Transverse colon (tissue), 4 donors: ENCODE data around the gene MICAL2. TPM values are rescaled to one million over a fixed set of nuclear protein-coding genes. Genes with fewer than 3 reads are reported as not detected.

ENCODE experiments used
- DNase-seq: peaks from one replicate; pipeline ENCODE4 v3.0.0-alpha.2; 2019
- H3K27ac ChIP-seq, 4 donors: fragments of 200-600 bp; sonication (generic); 2 replicates each; pipeline ENCODE4 v1.5.1; 2016 to 2018; ENCODE audit warnings: inconsistent platforms in 4 of 4
- H3K27me3 ChIP-seq: fragments of 200-600 bp; sonication (generic); 2 replicates; pipeline ENCODE4 v1.5.1; 2017; ENCODE audit warnings: inconsistent platforms
- H3K36me3 ChIP-seq, 4 donors: fragments of 200-600 bp; sonication (generic); 2 replicates each; pipeline ENCODE4 v1.5.1; 2017 to 2019; ENCODE audit warnings: inconsistent platforms in 4 of 4
- H3K4me1 ChIP-seq, 4 donors: fragments of 200-600 bp; sonication (generic); 2 replicates each; pipeline ENCODE4 v1.5.1; 2017 to 2020; ENCODE audit warnings: inconsistent platforms in 4 of 4
- H3K4me3 ChIP-seq, 4 donors: fragments of 200-600 bp; sonication (generic); 1 replicate in 1 of 4; 2 replicates in 3 of 4; pipeline versions ENCODE4 v1.5.1 to v1.6.1; 2017 to 2019; ENCODE audit warnings: inconsistent platforms in 4 of 4
- H3K9me3 ChIP-seq, 2 donors: fragments of 200-600 bp; sonication (generic); 2 replicates each; pipeline ENCODE4 v1.5.1; 2017 to 2019; ENCODE audit warnings: inconsistent platforms in 2 of 2
- CTCF ChIP-seq, 5 experiments: fragments of 200-600 bp in 3 of 5; fragments of 450-650 bp in 2 of 5; sonication (generic) in 3 of 5; IDR thresholded peaks; 1 replicate in 2 of 5; 2 replicates in 3 of 5; pipeline ENCODE4 v1.5.1; 2016 to 2017; ENCODE audit warnings: antibody characterized with exemption in 5 of 5, inconsistent platforms in 3 of 5, mild to moderate bottlenecking in 2 of 5, moderate library complexity in 1 of 5
- EP300 ChIP-seq: sonication (generic); formaldehyde crosslinking; IDR thresholded peaks from one replicate; pipeline ENCODE4 v1.6.1; 2017; ENCODE audit warnings: antibody characterized with exemption, low read depth
- POLR2A ChIP-seq: fragments of 450-650 bp; IDR thresholded peaks from one replicate; pipeline ENCODE4 v1.6.1; 2016; ENCODE audit warnings: antibody characterized with exemption, mild to moderate bottlenecking, moderate library complexity
- POLR2AphosphoS5 ChIP-seq, 3 donors: sonication (generic); formaldehyde crosslinking; IDR thresholded peaks; one replicate each; pipeline ENCODE4 v1.6.1; 2016; ENCODE audit warnings: antibody characterized with exemption in 3 of 3
- WGBS, 2 donors: methylation state at CpG; one replicate each; pipeline ENCODE4 v1.1.5; 2018; ENCODE audit warnings: low coverage in 1 of 2; 5-methylcytosine and 5-hydroxymethylcytosine counted together
- in situ Hi-C, 4 donors: fragments of 200-750 bp; cut with MboI; loops; one replicate each; pipeline versions ENCODE4 v1.15.0 to v1.15.1; 2017; ENCODE audit warnings: low sequenced_read_pairs in 3 of 4, low pct_ligation_motif_present in 1 of 4, low pct_unique_long_range_greater_than_20kb in 1 of 4
- intact Hi-C: fragments of 100-400 bp; cut with DNase I; formaldehyde crosslinking; loops from one replicate; pipeline ENCODE4 v1.15.1; 2023; ENCODE audit warnings: low total_unique reads
- total RNA-seq, 4 donors: library from RNA; depleted of rRNA; stranded (reverse); fragments of >200 nt; gene quantifications; one replicate each; pipeline ENCODE4 v1.1.0, GENCODE V29; 2016

Gene MICAL2
- total RNA-seq, 4 donors from 2014 or later: 309 to 483 (median 316) TPM

GRCh38 chr11:12237381-12237784, 127.0 kb downstream of the MICAL2 start:
- 72 to 100% methylated on average over 2 to 3 of the region's 3 CpGs for WGBS, 2 donors
- DNase-seq: no peak
- H3K27me3 ChIP-seq: no peaks in the 10 kb centered on the region
- in situ Hi-C loops: loop anchor here (5.0 to 25.0 kb wide), 3 partner anchors 175 to 425 kb away; no protein-coding TSS in a partner anchor
- peaks cover 10 to 42% (median 20%) of the 10 kb centered on the region in 4 donors for H3K4me1 ChIP-seq
- no peaks in the 10 kb centered on the region for H3K9me3 ChIP-seq
- no peak for TF ChIP-seq POLR2A
- no peak for TF ChIP-seq CTCF (IDR thresholded peaks at IDR 0.05)
- TF ChIP-seq POLR2AphosphoS5 (IDR thresholded peaks at IDR 0.05): peak; percentile 48 to 90 (median 48)
- peak; percentile 84 for TF ChIP-seq EP300
- intact Hi-C loops: loop anchor here (10.0 kb wide), 1 partner anchor 123 kb away; the partner anchor contains the start of gene MICAL2
- H3K4me3 ChIP-seq: no peak overlapping the region
- peaks cover 0 to 12% (median 0%) of the 10 kb centered on the region in 4 donors for H3K36me3 ChIP-seq
- peak overlapping the region; percentile 26 to 80 (median 73) for H3K27ac ChIP-seq

- peak overlapping the region; percentile 26 to 80 (median 73) for H3K27ac ChIP-seq
- no peak for DNase-seq
- H3K4me3 ChIP-seq: no peak overlapping the region
- TF ChIP-seq POLR2A (no peak), CTCF (IDR thresholded peaks at IDR 0.05) (no peak), POLR2AphosphoS5 (IDR thresholded peaks at IDR 0.05) (no peak), EP300 (no peak)
- no peaks in the 10 kb centered on the region for H3K27me3 ChIP-seq
- H3K9me3 ChIP-seq: no peaks in the 10 kb centered on the region
- peaks cover 0 to 12% (median 4%) of the 10 kb centered on the region in 4 donors for H3K36me3 ChIP-seq
- in situ Hi-C loops (loop anchor here (5.0 to 25.0 kb wide), 3 partner anchors 176 to 426 kb away; no protein-coding TSS in a partner anchor), intact Hi-C loops (loop anchor here (10.0 kb wide), 1 partner anchor 124 kb away; the partner anchor contains the start of gene MICAL2)
- WGBS, 2 donors: 90% methylated on average over 1 to 4 of the region's 4 CpGs
- peaks cover 10 to 49% (median 20%) of the 10 kb centered on the region in 4 donors for H3K4me1 ChIP-seq
These were observed 128.0 kb downstream of the MICAL2 start for GRCh38 chr11:12238420-12238819.

GRCh38 chr11:12239396-12239795, 129.0 kb downstream of the MICAL2 start:
- in situ Hi-C loops (loop anchor here (5.0 to 25.0 kb wide), 3 partner anchors 177 to 427 kb away; no protein-coding TSS in a partner anchor), intact Hi-C loops (loop anchor here (10.0 kb wide), 1 partner anchor 125 kb away; the partner anchor contains the start of gene MICAL2)
- TF ChIP-seq CTCF (IDR thresholded peaks at IDR 0.05): no peak
- TF ChIP-seq EP300: no peak
- TF ChIP-seq POLR2AphosphoS5 (IDR thresholded peaks at IDR 0.05): no peak
- TF ChIP-seq POLR2A: no peak
- DNase-seq: no peak
- peak overlapping the region; percentile 26 to 80 (median 73) for H3K27ac ChIP-seq
- H3K4me3 ChIP-seq: no peak overlapping the region
- H3K9me3 ChIP-seq: no peaks in the 10 kb centered on the region
- peaks cover 0 to 10% (median 4%) of the 10 kb centered on the region in 4 donors for H3K36me3 ChIP-seq
- H3K27me3 ChIP-seq: no peaks in the 10 kb centered on the region
- peaks cover 10 to 53% (median 20%) of the 10 kb centered on the region in 4 donors for H3K4me1 ChIP-seq
- 91% methylated on average over 4 of the region's 4 CpGs; no CpG with 5 or more reads in 1 of the 2 donors for WGBS, 2 donors

- H3K27ac ChIP-seq: peak overlapping the region; percentile 26 to 80 (median 73)
- H3K9me3 ChIP-seq: no peaks in the 10 kb centered on the region
- no peak for DNase-seq
- H3K4me1 ChIP-seq: peaks cover 10 to 53% (median 20%) of the 10 kb centered on the region in 4 donors
- peaks cover 0 to 10% (median 4%) of the 10 kb centered on the region in 4 donors for H3K36me3 ChIP-seq
- H3K4me3 ChIP-seq: no peak overlapping the region
- H3K27me3 ChIP-seq: no peaks in the 10 kb centered on the region
- WGBS, 2 donors: 27 to 70% methylated on average over 2 to 7 of the region's 7 CpGs
- intact Hi-C loops (loop anchor here (10.0 kb wide), 1 partner anchor 125 kb away; the partner anchor contains the start of gene MICAL2), in situ Hi-C loops (loop anchor here (5.0 to 25.0 kb wide), 3 partner anchors 178 to 428 kb away; no protein-coding TSS in a partner anchor)
- TF ChIP-seq EP300: no peak
- no peak for TF ChIP-seq POLR2A
- TF ChIP-seq CTCF (IDR thresholded peaks at IDR 0.05): no peak
These were observed 129.5 kb downstream of the MICAL2 start for GRCh38 chr11:12239804-12240371.
